HepG2 (cell line): ENCODE measurements around the gene ADGRF1. TPM values are rescaled to one million over a fixed set of nuclear protein-coding genes. Genes with fewer than 3 reads are reported as not detected.

ENCODE experiments used
- ATAC-seq: fragments of 200-7000 bp; cut with Tn5 transposase; 3 replicates; pipeline ENCODE4 v1.9.1; 2020; ENCODE audit warnings: mild to moderate bottlenecking, moderate library complexity
- BruUV-seq: library from RNA; stranded (reverse); fragments of 400-500 nt; replicated peaks from 2 replicates; lab custom pipeline; 2021; lab: Mats Ljungman, UMichigan
- CTCF ChIA-PET: fragments of 300-600 bp; formaldehyde crosslinking; extraction: SDS; loops from one replicate; lab custom pipeline; 2021; ENCODE audit warnings: low total read pairs, inconsistent platforms, low intra/inter-chr PET ratio; lab: Yijun Ruan, JAX
- POLR2A ChIA-PET: fragments of 350-600 bp; sonication (Branson Sonifier 250); formaldehyde crosslinking; loops from one replicate; lab custom pipeline; 2020; ENCODE audit warnings: antibody characterized with exemption, inconsistent platforms; lab: Yijun Ruan, JAX
- DNase-seq: peaks from one replicate; pipeline ENCODE4 v3.0.0-alpha.2; 2015; ENCODE audit warnings: low spot score
- FAIRE-seq: peaks from 3 replicates; lab custom pipeline; 2011; peaks lifted over from hg19 to GRCh38; lab: Jason Lieb, UNC
- H2AFZ ChIP-seq: one replicate; pipeline ENCODE4 v1.6.1; 2011; ENCODE audit warnings: low read length, inconsistent platforms
- H3K27ac ChIP-seq: fragments of 300-600 bp; 3 replicates; pipeline ENCODE4 v1.8.0; 2011; ENCODE audit warnings: mixed run types, mild to moderate bottlenecking, mixed read lengths, low read length, inconsistent platforms; ENCODE audit not compliant: insufficient read depth; ENCODE audit errors: extremely low read length
- H3K27me3 ChIP-seq, 2 experiments: fragments of 200-600 bp in 1 of 2; 2 replicates in 1 of 2; 3 replicates in 1 of 2; pipeline versions ENCODE4 v1.6.0 to v1.8.0; 2011; ENCODE audit warnings: low read length in 2 of 2, mild to moderate bottlenecking in 2 of 2, moderate library complexity in 2 of 2, inconsistent platforms in 1 of 2; ENCODE audit not compliant: insufficient read depth in 2 of 2, control insufficient read depth in 1 of 2
- H3K36me3 ChIP-seq, 2 experiments: fragments of 200-600 bp in 1 of 2; replicated peaks in 1 of 2; 2 replicates in 1 of 2; 3 replicates in 1 of 2; pipeline versions ENCODE4 v1.5.1 to v1.8.0; 2011; ENCODE audit warnings: low read length in 2 of 2, inconsistent platforms in 1 of 2; ENCODE audit not compliant: insufficient read depth in 2 of 2, control insufficient read depth in 1 of 2
- H3K4me1 ChIP-seq: 2 replicates; pipeline ENCODE4 v1.5.1; 2012; ENCODE audit warnings: low read length, inconsistent platforms; ENCODE audit not compliant: insufficient read depth
- H3K4me2 ChIP-seq: 2 replicates; pipeline ENCODE4 v1.6.0; 2011; ENCODE audit warnings: low read depth, low read length, inconsistent platforms
- H3K4me3 ChIP-seq, 3 experiments: fragments of 200-600 bp in 1 of 3; sonication (generic), shearing (Covaris generic) in 1 of 3; replicated peaks in 1 of 3; 2 replicates each; pipeline ENCODE4 v1.5.1; 2011 to 2016; ENCODE audit warnings: low read length in 3 of 3, inconsistent platforms in 2 of 3, low read depth in 2 of 3, mild to moderate bottlenecking in 2 of 3, control low read depth in 1 of 3, mixed read lengths in 1 of 3; ENCODE audit not compliant: insufficient read depth in 1 of 3
- H3K79me2 ChIP-seq: one replicate; pipeline ENCODE4 v1.6.1; 2011; ENCODE audit warnings: low read length, inconsistent platforms; ENCODE audit not compliant: insufficient read depth
- H3K9ac ChIP-seq: 2 replicates; pipeline ENCODE4 v1.6.0; 2011; ENCODE audit warnings: mild to moderate bottlenecking, low read depth, low read length, inconsistent platforms; ENCODE audit not compliant: insufficient read depth
- H3K9me3 ChIP-seq: 2 replicates; pipeline ENCODE4 v1.5.1; 2012; ENCODE audit warnings: mild to moderate bottlenecking, low read length
- H4K20me1 ChIP-seq: 2 replicates; pipeline ENCODE4 v1.6.0; 2011; ENCODE audit warnings: inconsistent platforms, mild to moderate bottlenecking, low read length, moderate library complexity; ENCODE audit not compliant: insufficient read depth
- ELF3 ChIP-seq: IDR thresholded peaks from 2 replicates; pipeline ENCODE4 v1.6.1; 2016; ENCODE audit warnings: missing genetic modification reagents, missing compliant biosample characterization
- FOSL2 ChIP-seq: sonication (generic); formaldehyde crosslinking; IDR thresholded peaks from 2 replicates; pipeline ENCODE4 v1.4.0; 2020; ENCODE audit warnings: missing genetic modification reagents
- JUND ChIP-seq: sonication (generic); formaldehyde crosslinking; IDR thresholded peaks from 2 replicates; pipeline ENCODE4 v1.8.0; 2022; ENCODE audit warnings: mild to moderate bottlenecking, missing genetic modification reagents
- MAFF ChIP-seq: IDR thresholded peaks from 2 replicates; pipeline ENCODE4 v1.6.1; 2011; ENCODE audit warnings: low read depth, low read length, improper control_type of control experiment
- MAFK ChIP-seq, 2 experiments: IDR thresholded peaks in 1 of 2; conservative IDR thresholded peaks in 1 of 2; 2 replicates each; pipeline ENCODE4 v1.6.1; 2011; ENCODE audit warnings: improper control_type of control experiment in 2 of 2, low read length in 2 of 2
- NKX3-1 ChIP-seq: sonication (generic); formaldehyde crosslinking; IDR thresholded peaks from 2 replicates; pipeline ENCODE4 v1.5.0; 2020; ENCODE audit warnings: missing genetic modification reagents
- RFX5 ChIP-seq: IDR thresholded peaks from 2 replicates; pipeline ENCODE4 v1.6.1; 2011; ENCODE audit warnings: low read depth, low read length, improper control_type of control experiment
- WIZ ChIP-seq: sonication (generic); formaldehyde crosslinking; IDR thresholded peaks from 2 replicates; pipeline ENCODE4 v1.5.1; 2020; ENCODE audit warnings: mild to moderate bottlenecking, missing genetic modification reagents
- ZNF18 ChIP-seq: sonication (generic); formaldehyde crosslinking; IDR thresholded peaks from 2 replicates; pipeline ENCODE4 v1.8.0; 2022; ENCODE audit warnings: mild to moderate bottlenecking, missing genetic modification reagents; ENCODE audit not compliant: insufficient replicate concordance
- ZNF382 ChIP-seq: sonication (generic); formaldehyde crosslinking; IDR thresholded peaks from 2 replicates; pipeline ENCODE4 v1.5.0; 2020; ENCODE audit warnings: missing genetic modification reagents, mild to moderate bottlenecking, borderline replicate concordance
- ZNF552 ChIP-seq: sonication (generic); formaldehyde crosslinking; IDR thresholded peaks from 2 replicates; pipeline ENCODE4 v1.9.0; 2022; ENCODE audit warnings: missing genetic modification reagents, mild to moderate bottlenecking, borderline replicate concordance
- WGBS: methylation state at CpG from one replicate; pipeline ENCODE4 v1.1.6; 2017; ENCODE audit warnings: low lambda C conversion rate; 5-methylcytosine and 5-hydroxymethylcytosine counted together
- in situ Hi-C: cut with HindIII; loops from 2 replicates; pipeline ENCODE4 v1.10.0; 2017; ENCODE audit warnings: low pct_unique_long_range_greater_than_20kb; ENCODE audit not compliant: extremely low pct_ligation_motif_present
- intact Hi-C: fragments of 100-400 bp; cut with micrococcal nuclease; formaldehyde crosslinking; loops from one replicate; pipeline ENCODE4 v1.10.0; 2022; ENCODE audit not compliant: unreplicated experiment
- polyA plus RNA-seq, 8 experiments: library from polyadenylated mRNA; depleted of rRNA in 3 of 8; stranded (reverse) in 7 of 8; unstranded in 1 of 8; fragments of >200 nt; fragmentation: Illumina TruSeq in 4 of 8; extraction: Trizol in 4 of 8; gene quantifications; 2 replicates each; pipeline versions ENCODE4 v1.2.1 to v1.2.3, GENCODE V29; 2011 to 2016; ENCODE audit warnings: low read depth in 4 of 8, missing spikeins in 1 of 8, mixed read lengths in 1 of 8; ENCODE audit not compliant: insufficient read depth in 1 of 8
- total RNA-seq, 5 experiments: library from RNA; depleted of rRNA; stranded (reverse); fragments of >200 nt; fragmentation: Illumina TruSeq; extraction: Trizol; gene quantifications; 2 replicates each; pipeline ENCODE4 v1.2.3, GENCODE V29; 2016; ENCODE audit warnings: low read depth in 1 of 5
- TF ChIP-seq, protein P1 (sequence below): sonication (generic); formaldehyde crosslinking; IDR thresholded peaks from 2 replicates; pipeline ENCODE4 v1.5.1; 2020; ENCODE audit warnings: mild to moderate bottlenecking, missing genetic modification reagents, borderline replicate concordance

Gene ADGRF1
- total and polyA plus RNA-seq, 2 of the 13 experiments (the other 11 are each of a cell fraction or from before 2014, with no cell fraction given), result not detected

GRCh38 chr6:47047097-47047478 lies 5.0 kb upstream of the ADGRF1 start (continued):
- peak; percentile 38 for TF ChIP-seq ZNF18 (CRISPR knock-in tag)

- no peak overlapping the region for H3K4me3 ChIP-seq
- TF ChIP-seq ZNF552 (CRISPR knock-in tag) (no peak), FOSL2 (0 out of 2 replicates have a peak, but pooled peaks have one; percentile 6), NKX3-1 (CRISPR knock-in tag) (no peak), ZNF382 (CRISPR knock-in tag) (no peak), MAFF (peak; percentile 84), JUND (CRISPR knock-in tag) (no peak), MAFK (conservative IDR thresholded peaks at IDR 0.05 in 1 of 2, IDR thresholded peaks at IDR 0.05 in 1 of 2; ENCODE audit: low read length in 2 of 2) (peak; percentile 88 to 90), ELF3 (peak; percentile 27; the same call in 1 of the 2 replicates), WIZ (CRISPR knock-in tag) (no peak), RFX5 (no peak)
- TF ChIP-seq, protein P1, sequence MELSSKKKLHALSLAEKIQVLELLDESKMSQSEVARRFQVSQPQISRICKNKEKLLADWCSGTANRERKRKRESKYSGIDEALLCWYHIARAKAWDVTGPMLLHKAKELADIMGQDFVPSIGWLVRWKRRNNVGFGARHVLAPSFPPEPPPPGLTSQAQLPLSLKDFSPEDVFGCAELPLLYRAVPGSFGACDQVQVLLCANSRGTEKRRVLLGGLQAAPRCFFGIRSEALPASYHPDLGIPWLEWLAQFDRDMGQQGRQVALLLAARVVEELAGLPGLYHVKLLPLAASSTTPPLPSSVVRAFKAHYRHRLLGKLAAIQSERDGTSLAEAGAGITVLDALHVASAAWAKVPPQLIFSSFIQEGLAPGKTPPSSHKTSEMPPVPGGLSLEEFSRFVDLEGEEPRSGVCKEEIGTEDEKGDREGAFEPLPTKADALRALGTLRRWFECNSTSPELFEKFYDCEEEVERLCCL, result no peak
- no peaks in the 10 kb centered on the region for H4K20me1 ChIP-seq
- intact Hi-C loops (no loop called here), in situ Hi-C loops (no loop called here)
- H3K9me3 ChIP-seq, result no peaks in the 10 kb centered on the region
- ChIA-PET POLR2A (interaction anchor here (1.6 kb wide), 1 partner anchor 31 kb away, joined by 3 read pairs; no protein-coding TSS in a partner anchor), CTCF (no interaction called here)
- no peak overlapping the region for H2AFZ ChIP-seq
- peaks cover 28% of the 10 kb centered on the region for H3K4me1 ChIP-seq
- FAIRE-seq (no peak), ATAC-seq (no peak), DNase-seq (no peak)
- no peaks in the 10 kb centered on the region for H3K36me3 ChIP-seq
- WGBS, result 28% methylated on average over 5 of the region's 5 CpGs
- H3K79me2 ChIP-seq, result no peaks in the 10 kb centered on the region
- no peak overlapping the region for H3K27ac ChIP-seq
- H3K9ac ChIP-seq, result no peak overlapping the region
- H3K4me2 ChIP-seq, result no peak overlapping the region
- peaks cover 2 to 9% of the 10 kb centered on the region in 2 experiments; a peak in 3 of 5 replicates for H3K27me3 ChIP-seq
- no TSS peak for BruUV-seq
These were observed 2.3 kb upstream of the ADGRF1 start for GRCh38 chr6:47044397-47044796.
